GM18861 (cell line): ENCODE measurements around the gene CDH5.

Source experiments
- ATAC-seq: cut with Tn5 transposase; IDR thresholded peaks from one replicate; pipeline ENCODE4 v1.9.1; 2021; ENCODE audit not compliant: unreplicated experiment

Gene CDH5

DNA sequence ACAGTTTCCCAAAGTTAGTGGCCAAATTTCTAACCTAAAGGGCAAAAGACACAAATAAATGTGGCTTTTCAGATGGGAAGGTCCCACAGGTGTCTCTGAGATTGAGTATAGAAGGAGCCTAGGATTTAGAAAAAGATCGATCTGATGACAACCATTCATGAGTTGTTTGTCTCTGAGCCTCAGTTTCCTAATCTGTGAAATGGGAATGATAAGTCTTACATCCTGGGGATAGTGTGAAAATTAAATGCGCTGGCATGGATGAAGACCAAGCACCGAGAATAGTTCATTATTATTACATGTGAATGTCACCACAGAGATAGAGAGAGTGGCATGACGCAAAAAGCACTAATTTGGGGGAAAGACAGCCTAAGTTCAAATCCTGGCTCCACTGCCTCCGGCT is 7.2 kb downstream of the CDH5 start:
- no peak for ATAC-seq

DNA sequence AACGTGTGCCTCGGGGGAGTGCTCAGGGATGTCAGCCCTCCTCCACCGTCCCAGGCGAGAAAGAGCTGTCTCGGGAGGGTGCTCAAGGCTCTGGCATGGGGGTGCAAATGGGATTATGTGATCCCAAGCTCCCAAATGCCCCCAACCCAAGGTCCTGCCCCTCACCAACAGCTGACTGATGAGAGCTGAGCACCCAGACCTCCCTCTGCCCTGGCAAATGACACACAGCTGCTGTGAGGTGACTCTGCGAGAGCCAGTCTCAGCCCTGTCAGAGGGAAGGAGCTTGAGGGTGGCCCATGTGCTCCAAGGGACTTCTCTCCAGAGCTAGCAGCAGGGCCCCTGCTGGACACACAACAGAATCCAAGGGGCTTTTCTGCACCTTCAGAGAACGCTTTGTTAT is 7.7 kb downstream of the CDH5 start:
- no peak for ATAC-seq

DNA sequence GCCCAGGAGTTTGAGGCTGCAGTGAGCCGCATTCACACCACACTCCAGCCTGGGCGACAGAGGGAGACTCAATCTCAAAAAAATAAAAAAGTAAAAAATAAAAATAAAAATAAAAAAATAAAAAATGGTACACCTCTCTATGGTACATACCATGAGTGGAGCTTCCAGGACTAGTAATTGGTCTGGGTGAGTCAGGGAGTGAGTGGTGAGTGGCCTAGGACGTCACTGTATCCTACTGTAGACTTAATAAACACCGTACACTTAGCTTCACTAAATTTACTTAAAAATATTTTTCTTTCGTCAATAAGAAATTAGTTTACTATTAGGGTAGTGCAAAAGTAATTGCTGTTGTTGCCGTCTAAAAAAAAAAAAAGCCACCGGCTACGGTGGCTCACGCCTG is 9.0 kb downstream of the CDH5 start:
- no peak for ATAC-seq

DNA sequence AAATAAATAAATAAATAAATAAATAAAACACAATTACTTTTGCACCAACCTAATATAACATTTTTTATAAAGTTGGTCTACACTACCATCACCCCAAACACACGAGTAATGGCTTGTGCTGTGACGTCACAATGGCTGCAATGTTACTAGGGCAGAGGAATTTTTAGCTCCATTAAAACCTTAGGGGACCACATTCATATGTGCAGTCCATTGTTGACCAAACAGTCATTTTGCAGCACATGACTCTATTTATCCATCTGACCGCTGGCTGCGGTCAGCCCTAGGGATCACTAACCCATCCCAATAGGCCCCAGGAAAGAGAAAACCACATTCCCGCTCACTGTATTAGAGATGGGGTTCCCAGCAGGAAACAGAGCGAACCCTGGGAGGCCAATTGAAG is 9.6 kb downstream of the CDH5 start:
- no peak for ATAC-seq

DNA sequence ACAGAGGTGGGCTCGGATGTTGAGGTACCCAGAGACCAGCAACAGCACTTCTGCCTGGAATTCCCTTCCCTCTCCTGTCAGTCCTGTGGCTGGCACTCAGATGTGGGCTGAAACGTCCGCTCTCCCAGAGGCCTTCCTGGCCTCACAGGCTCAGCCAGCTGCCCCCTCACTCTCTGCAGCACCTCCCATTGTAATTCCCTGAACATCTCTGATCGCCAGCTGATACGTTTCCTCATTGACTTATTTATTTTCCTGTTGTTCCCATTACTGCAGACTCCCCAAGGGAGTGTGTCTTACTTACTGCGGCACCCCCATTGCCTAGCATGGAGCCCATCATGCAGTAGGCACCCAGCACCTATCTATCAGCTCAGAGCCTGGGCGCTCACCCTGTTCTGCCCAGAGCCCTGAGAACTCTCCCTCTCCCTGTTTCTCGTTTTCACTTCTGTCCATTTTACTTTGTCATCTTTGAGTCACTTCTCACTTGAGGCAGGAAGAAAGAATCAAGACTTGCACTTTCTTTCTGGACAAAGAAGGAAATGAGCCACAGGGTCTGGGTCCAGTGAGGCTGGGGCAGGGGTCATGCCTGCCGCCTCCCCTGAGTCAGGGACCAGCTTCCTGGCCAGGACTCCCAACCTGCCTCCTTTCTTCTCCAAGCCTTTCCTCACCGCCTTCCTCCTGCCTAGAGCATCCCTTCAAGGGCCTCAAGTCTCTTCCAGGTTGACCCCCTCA is 10.2 kb downstream of the CDH5 start:
- ATAC-seq = no peak

DNA sequence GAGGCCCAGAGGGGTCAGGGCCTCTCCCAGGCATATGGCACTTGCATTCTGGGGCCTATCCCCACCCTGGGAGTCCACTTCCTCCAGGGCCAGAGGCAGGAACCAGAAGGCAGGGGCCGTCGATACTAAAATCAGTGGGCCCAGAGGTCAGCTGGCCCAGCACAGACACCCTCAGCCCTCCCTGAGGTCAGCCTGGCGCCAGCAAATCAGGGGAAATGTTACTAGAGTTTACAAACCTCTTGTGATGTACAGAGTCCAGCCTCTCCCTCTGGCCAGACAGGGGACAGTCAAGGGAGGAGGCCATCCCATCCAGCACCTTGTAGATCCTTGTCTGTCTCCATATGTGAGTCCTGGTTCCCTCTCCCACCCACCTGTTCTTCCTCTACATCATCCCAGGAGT is 10.8 kb downstream of the CDH5 start:
- ATAC-seq = no peak

DNA sequence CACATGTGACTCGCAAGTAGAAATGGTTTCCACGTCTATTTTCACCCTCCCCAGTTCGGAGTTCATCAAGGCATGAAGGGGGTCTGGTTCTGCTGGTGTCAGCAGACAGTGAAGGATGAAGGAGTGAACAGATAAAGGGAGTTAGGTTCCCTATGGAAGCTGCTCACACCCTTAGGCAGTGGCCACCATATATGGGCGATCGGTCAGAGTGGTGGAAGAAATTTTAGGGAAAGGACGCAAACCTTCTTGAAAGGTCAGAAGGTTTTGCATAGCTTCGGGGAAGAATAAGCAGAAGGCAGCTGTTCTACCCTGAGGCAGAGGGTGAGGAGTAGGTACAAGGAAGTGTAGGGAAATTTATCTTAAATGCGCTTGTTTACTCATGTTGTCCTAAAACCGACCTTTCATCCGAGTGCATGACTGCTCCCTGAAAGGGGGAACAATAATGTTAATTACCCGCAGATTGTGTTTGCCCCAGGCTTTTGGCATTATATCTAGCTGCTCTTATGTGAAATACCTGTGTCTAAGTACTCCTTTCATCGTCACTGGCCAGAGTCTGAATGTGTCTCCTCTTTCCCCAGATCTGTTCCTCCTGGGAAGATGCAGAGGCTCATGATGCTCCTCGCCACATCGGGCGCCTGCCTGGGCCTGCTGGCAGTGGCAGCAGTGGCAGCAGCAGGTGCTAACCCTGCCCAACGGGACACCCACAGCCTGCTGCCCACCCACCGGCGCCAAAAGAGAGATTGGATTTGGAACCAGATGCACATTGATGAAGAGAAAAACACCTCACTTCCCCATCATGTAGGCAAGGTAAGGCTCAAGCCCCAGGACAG is 12.5 kb downstream of the CDH5 start:
- no peak for ATAC-seq

DNA sequence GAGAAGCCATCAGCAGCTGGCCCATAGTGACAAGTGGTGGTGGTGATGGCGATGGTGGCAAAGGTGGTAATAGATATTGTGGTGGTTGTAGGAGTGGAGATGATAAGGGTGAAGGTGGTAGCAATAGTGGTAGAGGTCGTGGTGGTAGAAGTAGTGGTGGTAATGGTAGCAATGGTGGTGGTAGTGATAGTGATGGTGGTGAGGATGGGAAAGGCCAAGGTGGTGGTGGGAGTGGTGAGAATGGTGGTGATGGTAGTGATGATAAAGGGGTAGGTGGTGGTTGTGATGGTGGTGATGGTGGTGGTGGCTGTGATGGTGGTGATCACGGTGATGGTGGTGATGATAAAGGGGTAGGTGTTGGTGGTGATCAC is 13.1 kb downstream of the CDH5 start:
- no peak for ATAC-seq

DNA sequence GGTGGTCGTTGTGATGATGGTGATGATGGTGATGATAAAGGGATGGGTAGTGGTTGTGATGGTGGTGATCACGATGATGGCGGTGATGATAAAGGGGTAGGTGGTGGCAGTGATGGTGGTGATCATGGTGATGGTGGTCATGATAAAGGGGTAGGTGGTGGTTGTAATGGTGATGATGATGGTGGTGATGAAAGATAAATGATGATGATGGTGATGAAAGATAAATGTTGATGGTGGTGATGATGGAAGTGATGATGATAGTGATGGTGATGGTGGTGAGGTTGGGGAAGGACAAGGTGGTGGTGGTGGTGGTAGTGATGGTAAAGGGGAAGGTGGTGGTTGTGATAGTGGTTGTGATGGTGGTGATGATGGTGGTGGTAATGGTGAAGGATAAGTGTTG is 13.9 kb downstream of the CDH5 start:
- ATAC-seq = no peak

DNA sequence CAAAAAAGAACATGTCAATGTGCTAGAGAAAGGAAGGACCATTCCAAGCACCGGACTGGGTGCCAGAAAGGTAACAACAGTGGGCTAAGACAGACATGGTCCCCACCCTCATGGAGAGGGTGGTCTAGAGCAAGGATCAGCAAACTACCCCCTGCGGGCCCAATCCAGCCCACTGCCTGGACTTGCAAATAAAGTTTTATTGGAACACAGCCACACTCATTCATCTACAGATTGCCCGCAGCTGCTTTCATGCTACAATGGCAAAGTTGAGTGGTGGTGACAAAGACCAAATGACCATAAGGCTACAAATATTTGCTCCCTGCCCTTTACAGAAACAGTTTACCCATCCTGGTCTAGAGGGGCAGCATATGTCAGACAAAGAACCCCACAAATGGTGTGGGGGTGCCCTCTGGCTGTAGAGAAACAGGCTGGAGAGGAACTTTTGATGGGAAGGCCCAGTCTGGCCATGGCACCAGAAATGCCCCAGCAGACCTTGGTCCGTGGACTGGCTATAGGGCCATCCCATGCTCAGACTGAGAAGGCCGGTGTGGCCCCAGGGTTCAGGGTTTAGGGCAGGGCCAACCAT is 15.2 kb downstream of the CDH5 start:
- no peak for ATAC-seq

DNA sequence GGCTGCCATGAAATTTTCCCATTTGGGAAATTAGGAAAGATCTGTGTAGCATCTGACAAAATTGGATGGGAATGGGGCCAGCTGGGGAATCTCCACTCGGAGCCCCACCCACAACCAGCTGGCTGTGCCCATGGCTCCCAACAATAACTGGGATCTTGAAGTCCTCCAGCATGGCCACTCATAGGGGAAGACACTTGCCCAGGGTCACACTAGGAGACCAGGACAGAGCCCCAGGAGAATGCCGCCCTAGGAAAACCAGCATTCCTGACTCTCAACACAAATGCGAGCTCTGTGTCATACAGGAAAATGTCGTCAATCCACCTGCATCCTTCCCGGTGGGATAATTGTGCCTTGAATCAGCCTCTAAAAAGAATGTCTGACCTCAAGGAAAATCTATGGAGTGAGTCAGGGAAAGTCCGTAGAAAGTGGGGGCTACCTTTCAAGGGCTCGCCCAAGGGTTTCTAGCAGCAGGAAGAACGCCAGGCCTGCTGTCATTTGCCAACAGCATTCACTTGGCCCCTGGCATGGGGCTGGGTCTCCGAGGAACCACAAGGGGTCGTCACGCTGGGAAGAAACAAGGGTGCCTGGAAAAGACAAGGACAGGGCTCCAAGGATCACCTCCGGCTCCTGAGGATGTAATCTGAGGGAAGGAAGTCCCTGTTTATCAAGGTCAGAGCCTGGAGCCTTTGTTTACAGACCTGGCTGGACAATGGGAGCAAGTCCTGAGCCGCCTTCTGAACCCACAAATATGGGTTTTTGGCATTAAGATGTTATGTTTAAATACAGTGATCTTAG is 15.9 kb downstream of the CDH5 start:
- no peak for ATAC-seq

DNA sequence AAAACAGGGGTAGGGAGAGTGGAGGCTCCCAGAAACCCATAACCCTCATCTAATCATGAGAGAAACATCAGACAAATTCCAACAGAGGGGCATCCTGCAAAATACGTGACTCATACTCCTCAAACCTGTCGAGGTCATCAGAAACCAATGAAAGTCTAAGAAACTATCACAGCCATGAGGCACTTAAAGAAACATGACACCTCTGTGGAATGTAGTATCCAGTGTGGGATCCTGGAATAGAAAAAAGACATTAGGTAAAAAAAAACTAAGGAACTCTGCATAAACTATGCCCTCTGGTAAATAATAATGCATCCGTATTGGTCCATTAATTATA is 16.4 kb downstream of the CDH5 start:
- ATAC-seq = no peak

DNA sequence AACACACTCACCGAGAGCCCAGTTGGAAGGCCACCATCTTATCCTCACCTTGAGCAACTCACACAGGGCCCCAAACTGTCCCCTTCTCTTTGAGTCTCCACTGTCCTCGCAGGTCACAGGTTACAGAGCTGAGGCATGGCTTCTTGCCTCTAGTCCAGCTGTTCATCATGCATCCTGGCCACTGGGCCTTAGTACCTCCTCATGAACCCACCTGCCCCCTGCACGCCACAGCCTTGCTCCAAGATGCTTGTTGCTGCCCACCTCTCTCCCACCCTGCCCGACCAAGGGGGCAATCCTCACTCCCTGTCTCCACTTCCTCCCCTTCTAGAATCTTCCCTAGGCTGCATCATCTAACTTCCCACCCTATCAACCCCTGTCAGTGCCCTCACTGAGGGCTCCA is 17.1 kb downstream of the CDH5 start:
- no peak for ATAC-seq

DNA sequence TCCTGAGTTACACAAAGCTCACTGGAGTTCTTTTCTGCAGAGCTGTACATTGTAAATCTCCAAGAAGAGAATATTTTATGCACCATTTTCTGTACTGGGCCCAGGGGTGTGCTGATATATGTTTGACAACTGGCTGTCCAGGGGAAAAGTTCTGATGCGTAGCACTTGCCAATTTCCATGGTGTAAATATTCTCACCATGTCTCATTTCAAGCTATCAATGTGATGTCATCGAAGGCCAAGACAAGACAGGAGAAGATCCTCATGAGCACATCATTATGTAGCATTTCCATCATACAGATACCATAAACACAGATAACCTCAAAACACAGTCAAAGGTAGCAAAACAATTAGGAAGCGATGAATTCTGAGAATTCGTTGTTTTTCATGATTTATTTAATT is 18.9 kb downstream of the CDH5 start:
- no peak for ATAC-seq

DNA sequence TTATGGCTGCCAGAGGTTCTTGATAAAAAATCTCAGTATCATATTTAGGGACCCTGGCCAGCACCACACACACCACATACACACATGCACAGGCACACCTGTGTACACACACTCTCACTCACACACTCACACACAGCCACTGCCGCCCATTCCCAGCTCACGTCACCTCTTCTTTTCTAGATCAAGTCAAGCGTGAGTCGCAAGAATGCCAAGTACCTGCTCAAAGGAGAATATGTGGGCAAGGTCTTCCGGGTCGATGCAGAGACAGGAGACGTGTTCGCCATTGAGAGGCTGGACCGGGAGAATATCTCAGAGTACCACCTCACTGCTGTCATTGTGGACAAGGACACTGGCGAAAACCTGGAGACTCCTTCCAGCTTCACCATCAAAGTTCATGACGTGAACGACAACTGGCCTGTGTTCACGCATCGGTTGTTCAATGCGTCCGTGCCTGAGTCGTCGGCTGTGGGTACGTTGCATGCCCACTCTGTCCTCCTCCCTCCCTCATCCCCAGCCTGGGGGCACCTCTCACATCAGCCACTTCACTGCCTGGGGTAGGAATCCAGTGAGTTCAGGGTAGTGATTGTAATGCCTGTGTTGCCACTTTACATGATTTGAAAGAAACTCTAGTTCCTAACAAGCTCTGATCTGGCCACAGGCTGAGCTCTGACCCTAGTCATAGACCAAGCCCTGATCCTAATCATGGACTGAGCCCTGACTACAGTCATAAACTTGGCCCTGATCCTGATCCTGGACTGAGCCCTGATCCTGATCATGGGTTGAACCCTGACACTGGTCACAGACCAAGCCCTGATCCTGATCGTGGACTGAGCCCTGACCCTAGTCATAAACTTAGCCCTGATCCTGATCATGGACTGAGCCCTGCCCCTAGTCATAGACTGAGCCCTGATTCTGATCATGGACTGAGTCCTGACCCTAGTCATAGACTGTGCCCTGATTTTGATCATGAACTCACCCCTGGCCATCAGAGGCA is 20.4 kb downstream of the CDH5 start:
- no peak for ATAC-seq

DNA sequence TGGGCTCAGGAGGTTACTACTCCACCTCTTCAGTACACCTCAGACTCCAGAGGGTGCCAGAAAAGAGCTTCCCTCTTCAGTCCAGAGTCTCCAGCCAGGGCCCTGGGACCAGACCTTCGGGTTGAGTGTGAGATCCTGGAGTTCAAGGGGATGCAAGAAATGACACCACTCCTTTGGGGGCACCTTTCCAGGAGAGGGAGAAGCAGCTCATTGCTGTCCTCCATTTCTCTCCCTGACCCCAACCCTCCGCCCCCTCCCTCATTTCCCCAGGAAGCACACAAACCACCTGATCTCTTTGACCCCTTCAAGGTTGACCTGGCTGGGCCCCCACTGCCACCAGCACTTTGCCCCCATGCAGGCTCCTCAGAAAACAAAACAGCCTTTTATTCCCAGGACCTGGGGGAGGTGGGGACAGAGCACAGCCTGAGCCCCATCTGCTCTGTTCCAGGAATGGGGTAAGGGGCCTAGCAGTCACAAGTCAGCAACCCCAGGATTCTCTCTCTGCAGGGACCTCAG is 21.4 kb downstream of the CDH5 start:
- ATAC-seq = no peak

DNA sequence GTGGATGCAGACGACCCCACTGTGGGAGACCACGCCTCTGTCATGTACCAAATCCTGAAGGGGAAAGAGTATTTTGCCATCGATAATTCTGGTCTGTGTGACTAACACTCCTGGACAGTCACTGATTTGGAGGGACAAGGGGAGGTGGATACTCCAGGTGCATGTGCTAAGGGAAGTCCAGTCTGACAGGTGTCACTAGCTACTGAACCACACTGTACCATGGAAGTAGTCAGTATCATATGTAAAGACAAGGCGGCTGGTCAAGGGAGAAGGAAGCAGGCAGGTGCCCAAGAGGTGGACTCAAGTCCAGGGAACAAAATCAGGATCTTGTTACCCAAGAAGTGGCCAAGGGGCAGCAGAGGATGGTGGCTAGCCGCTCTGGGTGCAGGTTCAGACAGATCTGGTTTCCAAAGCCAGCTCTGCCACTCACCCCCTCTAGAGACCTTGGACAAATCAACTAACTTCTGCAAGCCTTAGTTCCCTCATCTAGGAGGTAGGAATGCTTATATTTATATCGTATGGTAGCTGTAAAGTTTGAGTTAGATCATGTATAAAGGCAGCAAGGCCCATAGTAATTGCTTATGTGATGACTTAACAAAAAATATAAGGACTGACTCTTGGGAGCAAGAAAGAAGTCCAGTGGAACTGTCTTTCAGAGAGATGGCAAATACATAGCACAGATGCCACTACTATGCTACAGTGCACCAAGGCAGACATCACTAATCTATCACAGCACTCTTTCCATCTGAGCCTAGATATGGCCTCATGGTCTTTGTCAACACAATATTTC is 22.1 kb downstream of the CDH5 start:
- ATAC-seq = no peak

DNA sequence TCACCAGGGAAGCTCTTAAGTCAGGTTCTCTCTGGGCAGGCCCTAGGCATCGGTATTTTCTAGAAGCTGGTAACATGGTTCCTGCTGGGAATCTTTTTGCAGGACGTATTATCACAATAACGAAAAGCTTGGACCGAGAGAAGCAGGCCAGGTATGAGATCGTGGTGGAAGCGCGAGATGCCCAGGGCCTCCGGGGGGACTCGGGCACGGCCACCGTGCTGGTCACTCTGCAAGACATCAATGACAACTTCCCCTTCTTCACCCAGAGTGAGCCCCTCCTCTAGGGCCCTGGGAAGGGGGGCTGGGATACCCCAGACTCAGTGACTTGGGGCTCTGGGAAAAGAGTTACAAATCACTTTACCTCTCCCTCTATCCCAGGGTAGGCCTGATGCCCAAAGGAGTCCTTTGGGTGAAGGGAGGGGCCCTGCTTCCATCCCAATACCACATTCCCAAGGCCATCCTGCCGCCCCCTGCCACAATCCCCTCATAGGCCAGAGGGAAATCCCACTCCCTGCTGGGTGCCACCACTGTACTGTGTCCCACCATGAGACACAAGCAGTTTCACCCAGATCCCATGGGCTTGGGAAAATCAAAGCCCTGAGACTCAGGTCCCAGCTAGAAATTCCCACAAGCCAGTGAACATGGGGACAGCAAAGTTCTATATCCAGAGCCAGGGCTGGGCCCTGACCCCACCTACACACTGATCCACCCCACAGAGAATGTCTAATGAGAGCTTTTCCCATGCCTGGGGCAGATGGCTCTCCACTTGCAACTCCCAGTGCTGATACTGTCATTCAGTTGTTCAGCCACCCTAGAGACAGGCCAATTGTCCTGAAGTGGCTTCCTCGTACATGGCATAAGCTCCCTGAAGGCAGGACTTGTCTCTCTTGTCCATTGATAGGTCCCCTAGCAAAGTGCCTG is 23.0 kb downstream of the CDH5 start:
- no peak for ATAC-seq
